ENCODE measurements around the gene GSAP.

The GSAP gene

GRCh38 chr7:77326131-77326530 lies 90.0 kb downstream of the GSAP start:
- no peak for DNase-seq

- DNase-seq = no peak
Measured at GRCh38 chr7:77321300-77321699, 94.8 kb downstream of the GSAP start.

- no peak for DNase-seq
Measured at GRCh38 chr7:77320714-77321113, 95.4 kb downstream of the GSAP start.

GRCh38 chr7:77320137-77320536 lies 96.0 kb downstream of the GSAP start:
- no peak for DNase-seq

- DNase-seq = no peak
Measured at GRCh38 chr7:77318019-77318418, 98.1 kb downstream of the GSAP start.

GRCh38 chr7:77316219-77316978 lies 99.8 kb downstream of the GSAP start:
- DNase-seq = no peak

- no peak for DNase-seq
Measured at GRCh38 chr7:77315182-77315591, 101.0 kb downstream of the GSAP start.

GRCh38 chr7:77313876-77314480 lies 102.2 kb downstream of the GSAP start:
- no peak for DNase-seq

GRCh38 chr7:77313085-77313484 lies 103.1 kb downstream of the GSAP start:
- DNase-seq = no peak

- no peak for DNase-seq
Measured at GRCh38 chr7:77310982-77311381, 105.2 kb downstream of the GSAP start.

- no peak for DNase-seq
Measured at GRCh38 chr7:77309714-77310220, 106.4 kb downstream of the GSAP start.

- DNase-seq = no peak
Measured at GRCh38 chr7:77308792-77309191, 107.4 kb downstream of the GSAP start.

- no peak for DNase-seq
Measured at GRCh38 chr7:77306231-77307067, 109.7 kb downstream of the GSAP start.

GRCh38 chr7:77295549-77295948 lies 120.6 kb downstream of the GSAP start:
- DNase-seq = no peak

- no peak for DNase-seq
Measured at GRCh38 chr7:77293046-77293445, 123.1 kb downstream of the GSAP start.

GRCh38 chr7:77290425-77290824 lies 125.7 kb downstream of the GSAP start:
- DNase-seq = no peak

- no peak for DNase-seq
Measured at GRCh38 chr7:77289387-77289786, 126.8 kb downstream of the GSAP start.

- DNase-seq = no peak
Measured at GRCh38 chr7:77288676-77289320, 127.4 kb downstream of the GSAP start.

GRCh38 chr7:77284616-77285015 lies 131.5 kb downstream of the GSAP start:
- no peak for DNase-seq

- no peak for DNase-seq
Measured at GRCh38 chr7:77284005-77284404, 132.1 kb downstream of the GSAP start.

- no peak for DNase-seq
Measured at GRCh38 chr7:77282897-77283296, 133.3 kb downstream of the GSAP start.

- DNase-seq = no peak
Measured at GRCh38 chr7:77281780-77282478, 134.2 kb downstream of the GSAP start.
